K562 (cell line): ENCODE measurements around the gene MED29. TPM values are rescaled to one million over a fixed set of nuclear protein-coding genes. Genes with fewer than 3 reads are reported as not detected.

Source experiments
- CEBPB ChIP-seq: fragments of 450-650 bp; IDR thresholded peaks from 2 replicates; pipeline ENCODE4 v1.6.1; 2016; ENCODE audit warnings: missing genetic modification characterization, missing compliant biosample characterization
- CREM ChIP-seq: IDR thresholded peaks from 2 replicates; pipeline ENCODE4 v1.6.1; 2014; ENCODE audit warnings: antibody characterized with exemption, low read depth
- CXXC5 ChIP-seq: fragments of 250-450 bp; sonication (Bioruptor Pico); IDR thresholded peaks from 2 replicates; pipeline ENCODE4 v1.8.0; 2022; ENCODE audit warnings: inconsistent platforms, mild to moderate bottlenecking, moderate library complexity
- TAF9B ChIP-seq: fragments of 450-650 bp; IDR thresholded peaks from 2 replicates; pipeline ENCODE4 v1.6.1; 2018; ENCODE audit warnings: mild to moderate bottlenecking; ENCODE audit not compliant: partially characterized antibody
- ZEB2 ChIP-seq: fragments of 450-650 bp; IDR thresholded peaks from 2 replicates; pipeline ENCODE4 v1.6.1; 2016
- polyA plus RNA-seq, 8 experiments: library from polyadenylated mRNA; depleted of rRNA in 4 of 8; stranded (reverse) in 5 of 8; unstranded in 3 of 8; fragments of >200 nt; fragmentation: Nextera tagmentation in 2 of 8; fragmentation: Illumina TruSeq in 1 of 8; extraction: Ambion mirVana in 2 of 8; extraction: Trizol in 1 of 8; gene quantifications; 2 replicates each; pipeline versions ENCODE4 v1.2.1 to v1.2.3, GENCODE V29; 2011 to 2014; ENCODE audit warnings: inconsistent platforms in 1 of 8, missing spikeins in 1 of 8
- total RNA-seq, 7 experiments: library from RNA; depleted of rRNA in 6 of 7; stranded (reverse); fragments of >200 nt in 6 of 7; fragmentation: Illumina TruSeq in 2 of 7; extraction: Trizol in 2 of 7; gene quantifications; 2 replicates each; pipeline versions ENCODE4 v1.2.1 to v1.2.3, GENCODE V29; 2011 to 2021; ENCODE audit warnings: low replicate concordance in 1 of 7
- TF ChIP-seq, protein P1 (sequence below): fragments of 450-650 bp; IDR thresholded peaks from 2 replicates; pipeline ENCODE4 v1.6.1; 2016; ENCODE audit warnings: low read depth
- TF ChIP-seq, protein P2 (sequence below), 2 experiments: IDR thresholded peaks in 1 of 2; conservative IDR thresholded peaks in 1 of 2; 2 replicates each; pipeline ENCODE4 v1.6.1; 2016; ENCODE audit warnings: low read depth in 2 of 2, mild to moderate bottlenecking in 1 of 2, missing compliant biosample characterization in 1 of 2, missing genetic modification characterization in 1 of 2, moderate library complexity in 1 of 2
- TF ChIP-seq, protein P3 (sequence below): fragments of 450-650 bp; IDR thresholded peaks from 2 replicates; pipeline ENCODE4 v1.6.1; 2014; ENCODE audit warnings: low read depth, mild to moderate bottlenecking, moderate library complexity, borderline replicate concordance
- TF ChIP-seq, protein P4 (sequence below): fragments of 450-650 bp; IDR thresholded peaks from one replicate; pipeline ENCODE4 v1.6.1; 2018; ENCODE audit warnings: mild to moderate bottlenecking, moderate library complexity; ENCODE audit not compliant: partially characterized antibody
- TF ChIP-seq, protein P5 (sequence below), 2 experiments: fragments of 450-650 bp in 1 of 2; sonication (generic) in 1 of 2; formaldehyde crosslinking in 1 of 2; IDR thresholded peaks in 1 of 2; conservative IDR thresholded peaks in 1 of 2; 2 replicates each; pipeline versions ENCODE4 v1.6.1 to v1.8.1; 2016 to 2023; ENCODE audit warnings: mild to moderate bottlenecking in 2 of 2, moderate library complexity in 2 of 2, inconsistent platforms in 1 of 2, missing genetic modification reagents in 1 of 2

Gene MED29
- total and polyA plus RNA-seq, 9 of the 15 experiments (the other 6 are each of a cell fraction or from before 2014, with no cell fraction given): 1.8 to 22.6 (median 12.4) TPM

DNA sequence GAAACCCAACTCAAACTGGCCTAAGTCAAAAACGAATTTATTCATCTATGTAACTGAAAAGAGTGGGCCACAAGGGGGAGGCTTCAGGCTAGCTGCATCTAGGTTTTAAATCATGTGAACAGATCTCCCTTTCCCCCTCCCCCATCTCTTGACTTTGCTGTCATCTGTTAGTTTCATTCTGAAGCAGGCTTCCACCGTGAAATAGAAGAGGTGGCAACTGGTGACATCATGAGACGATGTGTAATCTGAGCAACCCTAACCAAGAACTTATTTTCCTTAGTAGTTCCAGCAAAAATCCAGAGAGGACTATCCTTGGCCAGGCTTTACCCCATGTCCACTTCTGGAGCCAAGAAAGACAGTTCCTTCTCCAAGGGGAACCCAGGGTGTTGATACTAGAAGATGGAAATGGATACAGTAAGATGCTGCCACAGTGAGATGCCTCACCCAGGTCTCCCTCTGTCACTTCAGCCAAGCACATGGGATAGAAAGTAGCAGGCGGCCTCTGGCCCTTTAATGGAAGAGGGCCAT lies 39.6 kb upstream of the MED29 start (continued):
- TF ChIP-seq, protein P1, sequence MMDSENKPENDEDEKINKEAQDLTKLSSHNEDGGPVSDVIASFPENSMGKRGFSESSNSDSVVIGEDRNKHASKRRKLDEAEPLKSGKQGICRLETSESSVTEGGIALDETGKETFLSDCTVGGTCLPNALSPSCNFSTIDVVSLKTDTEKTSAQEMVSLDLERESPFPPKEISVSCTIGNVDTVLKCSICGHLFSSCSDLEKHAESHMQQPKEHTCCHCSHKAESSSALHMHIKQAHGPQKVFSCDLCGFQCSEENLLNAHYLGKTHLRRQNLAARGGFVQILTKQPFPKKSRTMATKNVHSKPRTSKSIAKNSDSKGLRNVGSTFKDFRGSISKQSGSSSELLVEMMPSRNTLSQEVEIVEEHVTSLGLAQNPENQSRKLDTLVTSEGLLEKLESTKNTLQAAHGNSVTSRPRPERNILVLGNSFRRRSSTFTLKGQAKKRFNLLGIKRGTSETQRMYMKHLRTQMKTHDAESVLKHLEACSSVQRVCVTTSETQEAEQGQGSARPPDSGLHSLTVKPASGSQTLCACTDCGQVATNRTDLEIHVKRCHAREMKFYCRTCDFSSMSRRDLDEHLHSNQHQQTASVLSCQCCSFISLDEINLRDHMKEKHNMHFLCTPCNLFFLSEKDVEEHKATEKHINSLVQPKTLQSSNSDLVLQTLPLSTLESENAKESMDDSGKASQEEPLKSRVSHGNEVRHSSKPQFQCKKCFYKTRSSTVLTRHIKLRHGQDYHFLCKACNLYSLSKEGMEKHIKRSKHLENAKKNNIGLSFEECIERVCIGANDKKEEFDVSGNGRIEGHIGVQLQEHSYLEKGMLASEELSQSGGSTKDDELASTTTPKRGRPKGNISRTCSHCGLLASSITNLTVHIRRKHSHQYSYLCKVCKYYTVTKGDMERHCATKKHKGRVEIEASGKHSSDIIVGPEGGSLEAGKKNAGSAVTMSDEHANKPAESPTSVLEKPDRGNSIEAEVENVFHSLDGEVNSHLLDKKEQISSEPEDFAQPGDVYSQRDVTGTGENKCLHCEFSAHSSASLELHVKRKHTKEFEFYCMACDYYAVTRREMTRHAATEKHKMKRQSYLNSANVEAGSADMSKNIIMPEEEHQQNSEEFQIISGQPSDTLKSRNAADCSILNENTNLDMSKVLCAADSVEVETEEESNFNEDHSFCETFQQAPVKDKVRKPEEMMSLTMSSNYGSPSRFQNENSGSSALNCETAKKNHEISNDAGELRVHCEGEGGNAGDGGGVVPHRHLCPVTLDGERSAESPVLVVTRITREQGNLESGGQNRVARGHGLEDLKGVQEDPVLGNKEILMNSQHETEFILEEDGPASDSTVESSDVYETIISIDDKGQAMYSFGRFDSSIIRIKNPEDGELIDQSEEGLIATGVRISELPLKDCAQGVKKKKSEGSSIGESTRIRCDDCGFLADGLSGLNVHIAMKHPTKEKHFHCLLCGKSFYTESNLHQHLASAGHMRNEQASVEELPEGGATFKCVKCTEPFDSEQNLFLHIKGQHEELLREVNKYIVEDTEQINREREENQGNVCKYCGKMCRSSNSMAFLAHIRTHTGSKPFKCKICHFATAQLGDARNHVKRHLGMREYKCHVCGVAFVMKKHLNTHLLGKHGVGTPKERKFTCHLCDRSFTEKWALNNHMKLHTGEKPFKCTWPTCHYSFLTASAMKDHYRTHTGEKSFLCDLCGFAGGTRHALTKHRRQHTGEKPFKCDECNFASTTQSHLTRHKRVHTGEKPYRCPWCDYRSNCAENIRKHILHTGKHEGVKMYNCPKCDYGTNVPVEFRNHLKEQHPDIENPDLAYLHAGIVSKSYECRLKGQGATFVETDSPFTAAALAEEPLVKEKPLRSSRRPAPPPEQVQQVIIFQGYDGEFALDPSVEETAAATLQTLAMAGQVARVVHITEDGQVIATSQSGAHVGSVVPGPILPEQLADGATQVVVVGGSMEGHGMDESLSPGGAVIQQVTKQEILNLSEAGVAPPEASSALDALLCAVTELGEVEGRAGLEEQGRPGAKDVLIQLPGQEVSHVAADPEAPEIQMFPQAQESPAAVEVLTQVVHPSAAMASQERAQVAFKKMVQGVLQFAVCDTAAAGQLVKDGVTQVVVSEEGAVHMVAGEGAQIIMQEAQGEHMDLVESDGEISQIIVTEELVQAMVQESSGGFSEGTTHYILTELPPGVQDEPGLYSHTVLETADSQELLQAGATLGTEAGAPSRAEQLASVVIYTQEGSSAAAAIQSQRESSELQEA: no peak
- TF ChIP-seq ZEB2 (no peak), CEBPB (tag) (no peak), TAF9B (peak; percentile 21), CREM (peak; percentile 31; the same call in 1 of the 2 replicates), CXXC5 (CRISPR knock-in tag) (0 out of 2 replicates have a peak, but pooled peaks have one; percentile 12)
- TF ChIP-seq, protein P2, sequence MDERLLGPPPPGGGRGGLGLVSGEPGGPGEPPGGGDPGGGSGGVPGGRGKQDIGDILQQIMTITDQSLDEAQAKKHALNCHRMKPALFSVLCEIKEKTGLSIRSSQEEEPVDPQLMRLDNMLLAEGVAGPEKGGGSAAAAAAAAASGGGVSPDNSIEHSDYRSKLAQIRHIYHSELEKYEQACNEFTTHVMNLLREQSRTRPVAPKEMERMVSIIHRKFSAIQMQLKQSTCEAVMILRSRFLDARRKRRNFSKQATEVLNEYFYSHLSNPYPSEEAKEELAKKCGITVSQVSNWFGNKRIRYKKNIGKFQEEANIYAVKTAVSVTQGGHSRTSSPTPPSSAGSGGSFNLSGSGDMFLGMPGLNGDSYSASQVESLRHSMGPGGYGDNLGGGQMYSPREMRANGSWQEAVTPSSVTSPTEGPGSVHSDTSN (CRISPR knock-in tag; IDR thresholded peaks at IDR 0.05; ENCODE audit: low read depth): no peak
- TF ChIP-seq, protein P2 (tag; conservative IDR thresholded peaks at IDR 0.05; ENCODE audit: low read depth): peak; percentile 81
- TF ChIP-seq, protein P3, sequence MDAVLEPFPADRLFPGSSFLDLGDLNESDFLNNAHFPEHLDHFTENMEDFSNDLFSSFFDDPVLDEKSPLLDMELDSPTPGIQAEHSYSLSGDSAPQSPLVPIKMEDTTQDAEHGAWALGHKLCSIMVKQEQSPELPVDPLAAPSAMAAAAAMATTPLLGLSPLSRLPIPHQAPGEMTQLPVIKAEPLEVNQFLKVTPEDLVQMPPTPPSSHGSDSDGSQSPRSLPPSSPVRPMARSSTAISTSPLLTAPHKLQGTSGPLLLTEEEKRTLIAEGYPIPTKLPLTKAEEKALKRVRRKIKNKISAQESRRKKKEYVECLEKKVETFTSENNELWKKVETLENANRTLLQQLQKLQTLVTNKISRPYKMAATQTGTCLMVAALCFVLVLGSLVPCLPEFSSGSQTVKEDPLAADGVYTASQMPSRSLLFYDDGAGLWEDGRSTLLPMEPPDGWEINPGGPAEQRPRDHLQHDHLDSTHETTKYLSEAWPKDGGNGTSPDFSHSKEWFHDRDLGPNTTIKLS: 0 out of 2 replicates have a peak, but pooled peaks have one; percentile 27
- TF ChIP-seq, protein P4, sequence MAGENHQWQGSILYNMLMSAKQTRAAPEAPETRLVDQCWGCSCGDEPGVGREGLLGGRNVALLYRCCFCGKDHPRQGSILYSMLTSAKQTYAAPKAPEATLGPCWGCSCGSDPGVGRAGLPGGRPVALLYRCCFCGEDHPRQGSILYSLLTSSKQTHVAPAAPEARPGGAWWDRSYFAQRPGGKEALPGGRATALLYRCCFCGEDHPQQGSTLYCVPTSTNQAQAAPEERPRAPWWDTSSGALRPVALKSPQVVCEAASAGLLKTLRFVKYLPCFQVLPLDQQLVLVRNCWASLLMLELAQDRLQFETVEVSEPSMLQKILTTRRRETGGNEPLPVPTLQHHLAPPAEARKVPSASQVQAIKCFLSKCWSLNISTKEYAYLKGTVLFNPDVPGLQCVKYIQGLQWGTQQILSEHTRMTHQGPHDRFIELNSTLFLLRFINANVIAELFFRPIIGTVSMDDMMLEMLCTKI: no peak
- TF ChIP-seq, protein P5, sequence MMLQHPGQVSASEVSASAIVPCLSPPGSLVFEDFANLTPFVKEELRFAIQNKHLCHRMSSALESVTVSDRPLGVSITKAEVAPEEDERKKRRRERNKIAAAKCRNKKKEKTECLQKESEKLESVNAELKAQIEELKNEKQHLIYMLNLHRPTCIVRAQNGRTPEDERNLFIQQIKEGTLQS (IDR thresholded peaks at IDR 0.05): peak; percentile 67
- TF ChIP-seq, protein P5 (CRISPR knock-in tag; conservative IDR thresholded peaks at IDR 0.05): no peak
